DMS153 (cell line): ENCODE results near the gene BMP4.
"Not testable (repeated sequence)": the region's sequence is repeated elsewhere in the genome, so short reads cannot be mapped to it uniquely, and the experiment has no call there.

Source experiments
- DNase-seq: peaks from one replicate; lab custom pipeline; 2025; lab: John Stamatoyannopoulos, UW

Gene BMP4

GRCh38 chr14:53956427-53957201 is at the start of gene BMP4:
Gene BMP4, minus strand, starts transcription at chr14:53956825. Its CDS starts 4,603 bp downstream, at chr14:53952222.
- peak; percentile 18 for DNase-seq

- DNase-seq, result no peak
Observed at GRCh38 chr14:54003064-54003463, 46.4 kb upstream of the BMP4 start.

- DNase-seq, result no peak
Observed at GRCh38 chr14:54002653-54003052, 46.0 kb upstream of the BMP4 start.

DNA sequence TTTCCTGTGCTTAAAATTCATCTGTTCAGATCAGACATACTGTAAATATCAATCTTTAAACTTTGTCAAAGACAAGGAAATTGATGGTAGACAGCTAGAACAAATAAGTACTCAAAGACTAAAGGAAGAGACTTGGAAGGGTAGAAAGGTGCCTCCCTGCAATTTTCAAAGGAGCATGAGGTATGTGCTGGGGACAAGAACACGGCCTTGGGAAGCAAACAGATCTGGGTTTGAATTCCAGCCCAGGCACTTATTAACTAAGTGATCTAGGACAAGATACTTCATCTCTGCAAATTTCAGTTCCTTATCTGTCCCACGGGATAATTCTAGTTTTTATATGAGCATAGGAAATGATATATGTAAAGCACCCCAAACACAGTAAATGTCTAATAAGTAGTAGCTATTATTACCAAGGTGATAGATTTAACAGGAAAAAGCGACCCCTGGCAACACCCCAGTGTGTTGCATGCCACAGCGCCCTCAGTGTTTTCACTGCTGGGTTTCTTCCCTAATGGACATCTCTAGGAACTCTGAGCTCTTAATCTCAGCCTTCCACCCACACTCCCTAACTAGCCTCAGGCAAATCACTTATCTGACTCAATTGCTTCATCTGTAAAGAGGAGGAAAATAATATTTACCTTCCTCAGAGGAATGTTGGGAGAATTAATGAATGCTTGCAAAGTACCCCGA is 44.7 kb upstream of the BMP4 start:
- no peak for DNase-seq

- DNase-seq, result no peak
Observed at GRCh38 chr14:54000341-54000811, 43.8 kb upstream of the BMP4 start.

- DNase-seq, result no peak
Observed at GRCh38 chr14:53999061-53999488, 42.5 kb upstream of the BMP4 start.

- DNase-seq, result no peak
Observed at GRCh38 chr14:53996041-53996440, 39.4 kb upstream of the BMP4 start.

- no peak for DNase-seq
Observed at GRCh38 chr14:53993920-53994607, 37.4 kb upstream of the BMP4 start.

DNA sequence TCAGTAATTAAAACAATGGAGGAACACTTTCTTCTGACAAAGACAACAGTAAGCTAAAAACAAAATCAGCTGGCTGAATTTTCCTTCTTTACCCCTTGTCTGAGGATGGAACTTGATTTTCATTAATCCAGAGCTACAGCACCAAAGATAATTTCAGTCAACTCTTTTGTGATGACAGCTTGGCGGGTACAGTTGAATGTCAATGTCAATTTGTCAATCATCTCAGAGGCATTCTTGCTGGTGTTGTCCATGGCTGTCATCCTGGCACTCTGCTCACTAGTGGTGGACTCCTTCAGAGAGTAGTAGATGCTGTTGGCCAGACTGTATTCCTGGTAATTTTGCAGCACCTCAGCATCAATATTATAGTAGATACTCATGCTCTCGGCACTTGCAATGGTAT is 34.4 kb upstream of the BMP4 start:
- DNase-seq, result no peak

DNA sequence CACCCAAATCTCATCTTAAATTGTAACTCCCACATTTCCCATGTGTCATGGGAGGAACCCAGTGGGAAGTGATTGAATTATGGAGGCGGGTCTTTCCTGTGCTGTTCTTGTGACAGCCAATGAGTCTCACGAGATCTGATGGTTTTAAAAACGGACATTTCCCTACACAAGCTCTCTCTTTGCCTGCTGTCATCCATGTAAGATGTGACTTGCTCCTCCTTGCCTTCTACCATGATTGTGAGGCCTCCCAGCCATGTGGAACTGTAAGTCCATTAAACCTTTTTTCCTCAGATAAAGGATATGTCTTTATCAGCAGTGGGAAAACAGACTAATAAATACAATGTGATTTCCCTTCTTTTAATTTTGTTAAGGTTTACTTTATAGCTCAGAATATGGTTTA is 30.1 kb upstream of the BMP4 start:
- DNase-seq, result not testable (repeated sequence)

GRCh38 chr14:53984958-53985357 is 28.3 kb upstream of the BMP4 start:
- DNase-seq, result not testable (repeated sequence)

- DNase-seq, result no peak
Observed at GRCh38 chr14:53983112-53983511, 26.5 kb upstream of the BMP4 start.

DNA sequence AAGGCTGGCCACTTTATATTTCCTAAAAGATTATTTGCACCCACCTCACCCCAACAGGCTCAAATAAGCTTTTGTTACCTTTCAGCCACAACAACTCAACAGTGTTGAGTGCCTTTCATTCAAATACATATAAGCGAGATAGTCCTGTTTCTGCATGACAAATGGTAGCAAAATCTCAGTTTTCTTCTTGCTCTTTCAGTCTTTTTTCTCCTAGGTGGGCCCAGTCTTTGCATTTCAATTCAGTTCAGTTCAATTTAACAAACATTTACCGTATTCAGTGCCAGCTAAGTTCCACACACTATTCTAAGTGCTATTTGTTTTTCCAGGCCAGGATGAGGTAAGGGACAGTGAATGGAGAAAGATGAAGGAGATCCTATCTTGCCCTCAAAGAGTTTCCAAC is 25.9 kb upstream of the BMP4 start:
- DNase-seq, result no peak

- DNase-seq, result no peak
Observed at GRCh38 chr14:53979747-53980642, 23.4 kb upstream of the BMP4 start.

- no peak for DNase-seq
Observed at GRCh38 chr14:53979113-53979681, 22.6 kb upstream of the BMP4 start.

GRCh38 chr14:53978194-53978593 is 21.6 kb upstream of the BMP4 start:
- DNase-seq, result no peak

DNA sequence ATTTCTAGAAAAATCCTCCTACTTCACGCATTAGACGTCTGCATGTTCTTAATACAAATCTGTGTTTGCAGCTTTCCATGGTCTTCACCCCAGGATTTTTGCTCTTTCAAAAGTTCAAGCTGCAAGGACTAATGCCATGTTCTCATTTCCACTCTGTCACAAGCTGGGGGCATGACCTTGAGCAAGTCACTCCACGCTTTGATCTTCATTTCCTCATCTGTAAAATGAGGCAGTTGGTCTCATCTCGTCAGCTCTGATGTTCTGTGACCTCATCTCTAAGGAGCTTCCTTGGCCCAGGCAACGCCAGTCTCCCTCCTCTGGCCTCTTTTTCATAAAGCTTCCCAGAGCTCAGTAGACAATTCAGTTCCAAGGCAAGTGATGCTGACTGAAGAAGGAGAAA is 18.8 kb upstream of the BMP4 start:
- DNase-seq, result no peak

DNA sequence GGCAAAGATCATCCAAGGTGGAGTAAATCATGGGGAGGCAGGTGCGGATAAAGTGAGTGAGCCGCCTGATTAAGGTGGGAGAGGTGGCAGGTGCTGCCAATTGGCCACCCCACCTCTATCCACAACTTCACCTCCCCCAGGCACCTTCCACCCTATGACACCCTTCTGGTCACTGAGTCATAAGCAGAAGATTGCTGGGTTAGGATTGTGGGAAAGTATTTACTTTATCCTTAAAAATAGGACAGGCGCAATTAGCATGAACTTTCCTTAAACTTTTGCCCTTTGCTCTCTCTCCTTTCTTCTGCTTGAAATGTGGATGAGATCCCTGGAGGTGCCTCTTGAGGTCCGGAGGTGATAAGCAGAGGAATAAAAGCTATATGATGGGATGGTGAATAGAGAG is 14.9 kb upstream of the BMP4 start:
- DNase-seq, result no peak

DNA sequence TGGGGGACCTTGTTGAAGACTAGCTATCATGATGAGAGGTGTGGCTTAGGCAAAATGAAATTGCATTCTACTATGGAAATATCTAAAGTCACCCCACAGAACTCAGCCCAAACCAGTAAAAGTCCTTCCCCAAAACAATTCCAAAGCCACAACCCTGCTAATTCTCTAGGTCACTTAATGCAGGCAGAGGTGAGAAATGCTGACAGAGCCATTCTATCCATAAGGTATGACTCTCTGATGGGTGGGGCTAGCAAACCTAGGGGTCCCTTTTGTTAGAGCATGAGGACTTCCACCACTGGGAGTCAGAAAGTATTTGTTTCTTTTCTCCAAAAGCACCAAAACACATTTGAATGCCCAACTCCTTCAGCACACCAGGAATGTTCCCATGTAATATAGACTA is 12.7 kb upstream of the BMP4 start:
- no peak for DNase-seq

GRCh38 chr14:53968726-53969125 is 12.1 kb upstream of the BMP4 start:
- no peak for DNase-seq

DNA sequence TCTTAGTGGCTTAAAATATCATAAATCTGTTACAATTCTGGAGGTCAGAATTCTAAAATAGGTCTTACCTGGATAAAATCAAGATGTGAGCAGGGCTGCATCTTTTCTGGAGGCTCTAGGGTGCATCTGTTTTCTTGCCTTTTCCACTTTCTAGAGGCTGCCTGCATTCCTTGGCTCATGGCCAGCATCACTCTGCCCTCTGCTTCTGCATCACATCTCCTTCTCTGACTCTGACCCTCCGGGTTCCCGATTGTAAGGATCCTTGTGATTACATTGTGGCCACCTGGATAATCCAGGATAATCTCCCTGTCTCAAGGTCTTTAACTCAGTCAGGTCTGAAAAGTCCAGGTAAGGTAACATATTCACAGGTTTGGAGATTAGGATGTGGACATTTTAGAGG is 11.0 kb upstream of the BMP4 start:
- DNase-seq, result no peak
